Mesendoderm (in vitro differentiated cells): ENCODE data around the gene KLK5.
A peak's percentile ranks its signal among the peaks of the same experiment; 100 is the strongest.
"Not testable (repeated sequence)": the region's sequence is repeated elsewhere in the genome, so short reads cannot be mapped to it uniquely, and the experiment has no call there.

Experiments
- DNase-seq: peaks from one replicate; pipeline ENCODE4 v3.0.0; 2013
- H2AK5ac ChIP-seq: 2 replicates; pipeline ENCODE4 v1.6.1; 2013; ENCODE audit warnings: low read length, inconsistent platforms
- H2BK120ac ChIP-seq: 2 replicates; pipeline ENCODE4 v1.6.1; 2013; ENCODE audit warnings: low read depth, mild to moderate bottlenecking, low read length, moderate library complexity, mixed read lengths
- H2BK15ac ChIP-seq: replicated peaks from 2 replicates; pipeline ENCODE4 v1.6.1; 2013; ENCODE audit warnings: low read depth, mild to moderate bottlenecking, moderate library complexity
- H2BK5ac ChIP-seq: 2 replicates; pipeline ENCODE4 v1.6.1; 2013; ENCODE audit warnings: low read length, inconsistent platforms
- H3K18ac ChIP-seq: 2 replicates; pipeline ENCODE4 v1.6.1; 2013; ENCODE audit warnings: mild to moderate bottlenecking, low read length, mixed read lengths
- H3K23ac ChIP-seq: one replicate; pipeline ENCODE4 v1.6.1; 2013; ENCODE audit warnings: low read length
- H3K27ac ChIP-seq: 2 replicates; pipeline ENCODE4 v1.5.1; 2013; ENCODE audit warnings: low read depth, mild to moderate bottlenecking, inconsistent platforms, low read length, moderate library complexity
- H3K27me3 ChIP-seq: 2 replicates; pipeline ENCODE4 v1.6.1; 2013; ENCODE audit warnings: low read length, control low read depth, mild to moderate bottlenecking, inconsistent platforms; ENCODE audit not compliant: insufficient read depth, poor library complexity
- H3K36me3 ChIP-seq: 2 replicates; pipeline ENCODE4 v1.6.1; 2013; ENCODE audit warnings: low read length, inconsistent platforms; ENCODE audit not compliant: control insufficient read depth, insufficient read depth
- H3K4ac ChIP-seq: one replicate; pipeline ENCODE4 v1.6.1; 2013; ENCODE audit warnings: low read depth, mild to moderate bottlenecking, low read length, moderate library complexity
- H3K4me1 ChIP-seq: 2 replicates; pipeline ENCODE4 v1.6.1; 2013; ENCODE audit warnings: low read depth, low read length, inconsistent platforms; ENCODE audit not compliant: control insufficient read depth
- H3K4me2 ChIP-seq: 2 replicates; pipeline ENCODE4 v1.6.1; 2013; ENCODE audit warnings: low read length
- H3K4me3 ChIP-seq: 2 replicates; pipeline ENCODE4 v1.5.1; 2013; ENCODE audit warnings: mild to moderate bottlenecking, low read length
- H3K56ac ChIP-seq: one replicate; pipeline ENCODE4 v1.6.1; 2013; ENCODE audit warnings: low read length
- H3K79me1 ChIP-seq: 2 replicates; pipeline ENCODE4 v1.6.1; 2013; ENCODE audit warnings: low read length, inconsistent platforms
- H3K79me2 ChIP-seq: 2 replicates; pipeline ENCODE4 v1.6.1; 2013; ENCODE audit warnings: mild to moderate bottlenecking, low read length; ENCODE audit not compliant: control insufficient read depth, insufficient read depth
- H3K9ac ChIP-seq: 2 replicates; pipeline ENCODE4 v1.6.1; 2013; ENCODE audit warnings: low read length, inconsistent platforms
- H4K5ac ChIP-seq: one replicate; pipeline ENCODE4 v1.6.1; 2013; ENCODE audit warnings: low read length
- H4K8ac ChIP-seq: one replicate; pipeline ENCODE4 v1.6.1; 2013; ENCODE audit warnings: low read depth, mild to moderate bottlenecking, control low read depth, low read length, moderate library complexity
- WGBS: extraction: QIAGEN DNeasy Blood & Tissue Kit; methylation state at CpG from one replicate; pipeline ENCODE4 v1.1.7; 2013; ENCODE audit warnings: low lambda C conversion rate, missing lambda C conversion rate; ENCODE audit not compliant: insufficient coverage; ENCODE audit errors: extremely low coverage; 5-methylcytosine and 5-hydroxymethylcytosine counted together

Gene KLK5

DNA sequence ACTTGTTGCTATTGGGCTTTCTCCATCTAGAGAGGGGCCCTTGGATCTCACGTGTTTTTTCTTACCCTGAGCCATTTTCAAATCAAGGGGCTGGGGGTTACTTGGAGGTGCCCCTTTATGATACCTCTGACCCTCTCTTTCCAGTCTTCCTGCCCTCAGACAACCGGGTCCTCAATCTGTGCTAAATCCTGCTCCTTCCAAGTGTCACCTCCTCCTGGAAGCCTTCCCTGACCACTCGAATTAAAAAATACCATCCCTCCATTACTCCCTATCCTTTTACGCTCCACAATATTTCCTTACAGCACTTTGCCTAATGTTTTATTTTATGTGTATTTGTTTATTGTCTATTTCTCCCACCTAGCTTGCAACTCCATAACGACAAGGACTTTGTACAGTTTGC is 45.2 kb upstream of the KLK5 start:
- Histone ChIP-seq H3K18ac (no peak overlapping the region), H3K27me3 (no peaks in the 10 kb centered on the region), H2AK5ac (no peak overlapping the region), H2BK15ac (no peak overlapping the region), H3K36me3 (no peaks in the 10 kb centered on the region), H4K5ac (no peak overlapping the region), H2BK120ac (no peak overlapping the region), H3K4me2 (no peak overlapping the region), H3K56ac (no peak overlapping the region), H3K23ac (no peak overlapping the region), H3K4me3 (no peak overlapping the region), H4K8ac (no peak overlapping the region), H3K9ac (no peak overlapping the region), H3K79me1 (no peaks in the 10 kb centered on the region), H3K4me1 (no peaks in the 10 kb centered on the region), H2BK5ac (no peak overlapping the region), H3K79me2 (no peaks in the 10 kb centered on the region), H3K27ac (no peak overlapping the region), H3K4ac (no peak overlapping the region)
- 100% methylated on average over 2 of the region's 5 CpGs for WGBS
- DNase-seq, result no peak

DNA sequence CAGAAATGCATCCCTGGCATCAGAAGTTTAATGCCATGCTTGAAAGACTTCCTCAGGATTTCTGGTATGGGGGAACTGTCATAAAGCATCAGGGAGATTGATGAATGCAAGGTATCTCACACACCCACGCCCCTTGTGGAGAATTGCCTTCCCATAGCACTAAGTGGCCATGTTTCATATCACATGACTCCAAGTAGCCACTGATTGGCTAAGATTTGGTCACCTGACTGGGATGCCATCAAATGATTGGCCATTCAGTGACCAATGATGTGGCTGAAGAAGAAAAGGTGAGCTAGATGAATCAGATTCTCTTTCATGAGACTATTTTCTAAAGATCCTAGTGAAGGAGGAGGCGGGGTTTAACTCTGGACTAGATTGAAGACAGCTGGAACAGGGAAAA is 41.3 kb upstream of the KLK5 start:
- no peaks in the 10 kb centered on the region for H3K36me3 ChIP-seq
- no peak overlapping the region for H2BK15ac ChIP-seq
- no peak overlapping the region for H2BK120ac ChIP-seq
- no peak overlapping the region for H4K8ac ChIP-seq
- H3K9ac ChIP-seq, result no peak overlapping the region
- no peak overlapping the region for H2AK5ac ChIP-seq
- H3K56ac ChIP-seq, result no peak overlapping the region
- no peaks in the 10 kb centered on the region for H3K79me1 ChIP-seq
- no peak overlapping the region for H3K4me2 ChIP-seq
- no peaks in the 10 kb centered on the region for H3K27me3 ChIP-seq
- no peaks in the 10 kb centered on the region for H3K79me2 ChIP-seq
- H3K18ac ChIP-seq, result no peak overlapping the region
- WGBS, result no CpG with 5 or more reads among the region's 2 CpGs
- H3K4me1 ChIP-seq, result no peaks in the 10 kb centered on the region
- H3K4ac ChIP-seq, result no peak overlapping the region
- H3K4me3 ChIP-seq, result no peak overlapping the region
- DNase-seq, result peak; percentile 45
- no peak overlapping the region for H2BK5ac ChIP-seq
- no peak overlapping the region for H3K23ac ChIP-seq
- H3K27ac ChIP-seq, result no peak overlapping the region
- H4K5ac ChIP-seq, result no peak overlapping the region

DNA sequence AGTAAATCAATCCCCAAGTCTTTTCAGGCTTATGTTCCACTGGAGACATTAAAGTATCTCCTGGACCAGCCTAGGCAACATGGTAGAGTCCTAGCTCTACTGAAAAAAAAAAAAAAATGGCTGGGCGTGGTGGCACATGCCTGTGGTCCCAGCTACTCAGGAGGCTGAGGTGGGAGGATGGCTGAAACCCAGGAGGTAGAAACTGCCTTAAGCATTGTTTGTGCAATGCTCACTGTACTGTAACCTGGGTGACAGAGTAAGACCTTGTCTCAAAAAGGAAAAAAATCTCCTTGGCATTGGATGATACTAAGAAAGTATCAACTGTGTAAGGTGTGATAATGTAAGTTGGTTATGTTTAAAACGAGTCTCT is 39.8 kb upstream of the KLK5 start:
- H3K4me3 ChIP-seq, result no peak overlapping the region
- WGBS, result 100% methylated on average over 1 of the region's 2 CpGs
- no peaks in the 10 kb centered on the region for H3K36me3 ChIP-seq
- no peak overlapping the region for H2BK5ac ChIP-seq
- H3K4me1 ChIP-seq, result no peaks in the 10 kb centered on the region
- no peaks in the 10 kb centered on the region for H3K79me2 ChIP-seq
- H3K4ac ChIP-seq, result no peak overlapping the region
- H3K4me2 ChIP-seq, result no peak overlapping the region
- no peak overlapping the region for H2BK120ac ChIP-seq
- no peaks in the 10 kb centered on the region for H3K79me1 ChIP-seq
- H2BK15ac ChIP-seq, result no peak overlapping the region
- no peaks in the 10 kb centered on the region for H3K27me3 ChIP-seq
- no peak overlapping the region for H3K23ac ChIP-seq
- DNase-seq, result no peak
- H3K18ac ChIP-seq, result no peak overlapping the region
- no peak overlapping the region for H2AK5ac ChIP-seq
- H3K56ac ChIP-seq, result no peak overlapping the region
- H3K9ac ChIP-seq, result no peak overlapping the region
- no peak overlapping the region for H3K27ac ChIP-seq
- no peak overlapping the region for H4K5ac ChIP-seq
- H4K8ac ChIP-seq, result no peak overlapping the region

DNA sequence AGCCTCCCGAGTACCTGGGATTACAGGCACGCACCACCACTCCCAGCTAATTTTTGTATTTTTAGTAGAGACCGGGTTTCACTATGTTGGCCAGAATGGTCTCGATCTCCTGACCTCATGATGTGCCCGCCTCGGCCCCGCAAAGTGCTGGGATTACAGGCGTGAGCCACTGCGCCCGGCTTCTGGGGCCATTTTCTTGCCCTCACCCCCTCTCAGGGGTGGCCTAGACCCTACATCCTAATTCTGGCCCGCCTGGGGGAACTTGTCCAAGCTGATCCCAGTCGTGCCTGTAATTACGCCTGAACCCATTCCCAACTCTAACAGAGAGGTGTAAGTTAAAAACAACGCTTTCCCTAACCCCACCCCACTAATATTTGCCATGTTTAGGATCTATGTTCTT is 31.6 kb upstream of the KLK5 start:
- H3K56ac ChIP-seq, H4K8ac ChIP-seq, H2AK5ac ChIP-seq, H3K4ac ChIP-seq, H3K9ac ChIP-seq, H3K27ac ChIP-seq, H2BK15ac ChIP-seq, H3K4me3 ChIP-seq, H3K23ac ChIP-seq, H4K5ac ChIP-seq, H3K27me3 ChIP-seq, DNase-seq, H3K4me1 ChIP-seq, H3K36me3 ChIP-seq, H2BK120ac ChIP-seq, H3K79me1 ChIP-seq, H2BK5ac ChIP-seq, H3K4me2 ChIP-seq, H3K18ac ChIP-seq, H3K79me2 ChIP-seq: not testable (repeated sequence)
- no CpG with 5 or more reads among the region's 14 CpGs for WGBS

DNA sequence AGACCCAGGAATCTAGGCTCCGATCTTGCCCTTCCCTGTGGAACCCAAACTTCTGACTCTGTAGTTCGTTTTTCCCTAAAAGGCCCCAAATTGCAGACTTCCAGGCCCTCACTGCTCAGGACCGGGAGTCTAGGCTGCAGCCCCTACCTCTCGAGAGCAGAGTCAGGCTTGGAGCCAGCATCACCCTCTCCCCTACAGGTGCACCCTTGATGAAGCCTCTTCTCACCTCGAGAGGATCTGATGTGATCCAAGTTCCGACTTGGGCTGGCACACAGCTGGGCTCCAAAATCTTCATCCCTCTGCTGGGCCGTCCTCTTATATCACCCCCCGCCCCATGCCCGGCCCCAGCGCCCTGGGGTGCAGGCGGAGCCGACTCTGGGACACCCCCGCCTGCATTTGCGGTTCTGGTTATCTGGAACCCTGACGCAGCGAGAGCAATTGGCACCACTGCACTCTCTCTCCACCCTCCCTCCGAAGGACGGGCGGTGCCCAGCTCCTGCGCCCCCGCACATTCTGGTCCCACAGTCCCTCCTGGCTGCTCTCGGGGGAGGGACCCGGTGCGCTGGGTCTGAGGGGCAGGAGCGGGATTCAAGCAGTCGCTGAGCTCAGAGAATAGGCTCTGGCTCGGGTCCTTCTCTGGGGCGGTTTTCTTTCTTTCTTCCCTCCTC is 30.9 kb upstream of the KLK5 start, which contains the start of gene KLK7:
Gene KLK7, minus strand, starts transcription at position 293 of the 668 bp plus-strand sequence. CDS start 1,518 bp downstream, outside the sequence.
- no peaks in the 10 kb centered on the region for H3K79me2 ChIP-seq
- no peak for DNase-seq
- peak within 1 kb of the TSS; percentile 15 for H3K4me2 ChIP-seq
- H2BK5ac ChIP-seq, result no peak within 1 kb of the TSS
- peak within 1 kb of the TSS; percentile 25 for H3K56ac ChIP-seq
- H3K4ac ChIP-seq, result no peak within 1 kb of the TSS
- H3K27me3 ChIP-seq, result no peaks in the 10 kb centered on the region
- no peak within 1 kb of the TSS for H2BK120ac ChIP-seq
- WGBS, result no CpG with 5 or more reads among the region's 28 CpGs
- H2AK5ac ChIP-seq, result no peak within 1 kb of the TSS
- H3K4me3 ChIP-seq, result no peak within 1 kb of the TSS
- no peaks in the 10 kb centered on the region for H3K4me1 ChIP-seq
- no peaks in the 10 kb centered on the region for H3K36me3 ChIP-seq
- no peak within 1 kb of the TSS for H3K9ac ChIP-seq
- H3K27ac ChIP-seq, result no peak within 1 kb of the TSS
- H3K79me1 ChIP-seq, result no peaks in the 10 kb centered on the region
- H2BK15ac ChIP-seq, result no peak within 1 kb of the TSS
- H4K5ac ChIP-seq, result no peak within 1 kb of the TSS
- no peak within 1 kb of the TSS for H3K18ac ChIP-seq
- no peak within 1 kb of the TSS for H4K8ac ChIP-seq
- no peak within 1 kb of the TSS for H3K23ac ChIP-seq

DNA sequence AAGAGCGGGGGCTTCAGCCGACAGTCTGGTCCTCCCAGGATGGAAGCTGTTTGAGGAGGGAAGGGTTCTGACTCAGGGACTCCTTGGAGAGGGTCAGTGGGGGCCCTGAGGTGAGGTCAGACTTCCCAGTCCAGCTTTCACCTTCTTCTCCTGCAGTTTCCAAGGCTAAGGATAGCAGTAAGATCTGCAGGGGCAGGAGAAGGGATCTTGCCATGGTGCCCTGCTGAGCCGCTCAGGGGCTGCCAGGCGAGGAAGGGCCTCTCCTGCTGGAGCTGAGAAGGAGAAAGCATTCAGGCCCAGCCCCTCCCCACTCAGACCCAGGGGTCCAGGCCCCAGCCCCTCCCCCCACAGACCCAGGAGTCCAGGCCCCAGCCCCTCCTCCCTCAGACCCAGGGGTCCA is 29.3 kb upstream of the KLK5 start:
- no peak overlapping the region for H3K23ac ChIP-seq
- H2BK120ac ChIP-seq, result no peak overlapping the region
- no peak for DNase-seq
- H3K4me3 ChIP-seq, result no peak overlapping the region
- H3K4ac ChIP-seq, result no peak overlapping the region
- no peak overlapping the region for H2BK5ac ChIP-seq
- H3K79me1 ChIP-seq, result no peaks in the 10 kb centered on the region
- H3K79me2 ChIP-seq, result no peaks in the 10 kb centered on the region
- no peak overlapping the region for H2BK15ac ChIP-seq
- H2AK5ac ChIP-seq, result no peak overlapping the region
- no peak overlapping the region for H3K27ac ChIP-seq
- WGBS, result no CpG with 5 or more reads among the region's 4 CpGs
- H3K56ac ChIP-seq, result no peak overlapping the region
- no peaks in the 10 kb centered on the region for H3K4me1 ChIP-seq
- H4K8ac ChIP-seq, result no peak overlapping the region
- H3K4me2 ChIP-seq, result no peak overlapping the region
- no peaks in the 10 kb centered on the region for H3K36me3 ChIP-seq
- H4K5ac ChIP-seq, result no peak overlapping the region
- H3K27me3 ChIP-seq, result no peaks in the 10 kb centered on the region
- H3K18ac ChIP-seq, result no peak overlapping the region
- no peak overlapping the region for H3K9ac ChIP-seq
